A673 (cell line): Measurements from ENCODE around the gene SLC35E3.

Experiments
- EZH2 ChIP-seq: fragments of 200-600 bp; sonication (generic); IDR thresholded peaks from 2 replicates; pipeline ENCODE4 v1.6.1; 2017; ENCODE audit warnings: borderline replicate concordance, low read depth, mild to moderate bottlenecking, mixed read lengths, antibody characterized with exemption, low read length; ENCODE audit not compliant: poor library complexity, severe bottlenecking
- TF ChIP-seq, protein P1 (sequence below): fragments of 300-800, 200-600 bp; sonication (generic); conservative IDR thresholded peaks from 2 replicates; pipeline ENCODE4 v1.5.1; 2017; ENCODE audit warnings: low read depth, mild to moderate bottlenecking, antibody characterized with exemption, low read length, moderate library complexity, mixed read lengths

- TF ChIP-seq, protein P1, sequence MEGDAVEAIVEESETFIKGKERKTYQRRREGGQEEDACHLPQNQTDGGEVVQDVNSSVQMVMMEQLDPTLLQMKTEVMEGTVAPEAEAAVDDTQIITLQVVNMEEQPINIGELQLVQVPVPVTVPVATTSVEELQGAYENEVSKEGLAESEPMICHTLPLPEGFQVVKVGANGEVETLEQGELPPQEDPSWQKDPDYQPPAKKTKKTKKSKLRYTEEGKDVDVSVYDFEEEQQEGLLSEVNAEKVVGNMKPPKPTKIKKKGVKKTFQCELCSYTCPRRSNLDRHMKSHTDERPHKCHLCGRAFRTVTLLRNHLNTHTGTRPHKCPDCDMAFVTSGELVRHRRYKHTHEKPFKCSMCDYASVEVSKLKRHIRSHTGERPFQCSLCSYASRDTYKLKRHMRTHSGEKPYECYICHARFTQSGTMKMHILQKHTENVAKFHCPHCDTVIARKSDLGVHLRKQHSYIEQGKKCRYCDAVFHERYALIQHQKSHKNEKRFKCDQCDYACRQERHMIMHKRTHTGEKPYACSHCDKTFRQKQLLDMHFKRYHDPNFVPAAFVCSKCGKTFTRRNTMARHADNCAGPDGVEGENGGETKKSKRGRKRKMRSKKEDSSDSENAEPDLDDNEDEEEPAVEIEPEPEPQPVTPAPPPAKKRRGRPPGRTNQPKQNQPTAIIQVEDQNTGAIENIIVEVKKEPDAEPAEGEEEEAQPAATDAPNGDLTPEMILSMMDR = no peak
- TF ChIP-seq EZH2 = no peak
These were observed 27.6 kb downstream of the SLC35E3 start for GRCh38 chr12:68773582-68773981.
